ENCODE data around the gene PCDH9.

The PCDH9 gene

GRCh38 chr13:66853564-66853963 is 376.6 kb downstream of the PCDH9 start:
- DNase-seq (ENCODE audit: low read depth in 2 of 3, low spot score in 1 of 3) = no peak

GRCh38 chr13:66849706-66850105 is 380.4 kb downstream of the PCDH9 start:
- no peak for DNase-seq (ENCODE audit: low read depth in 2 of 3, low spot score in 1 of 3)

- no peak for DNase-seq (ENCODE audit: low read depth in 2 of 3, low spot score in 1 of 3)
Measured at GRCh38 chr13:66847541-66847940, 382.6 kb downstream of the PCDH9 start.

GRCh38 chr13:66845393-66845792 is 384.7 kb downstream of the PCDH9 start:
- no peak for DNase-seq (ENCODE audit: low read depth in 2 of 3, low spot score in 1 of 3)

- DNase-seq (ENCODE audit: low read depth in 2 of 3, low spot score in 1 of 3) = no peak
Measured at GRCh38 chr13:66844933-66845332, 385.2 kb downstream of the PCDH9 start.

- DNase-seq (ENCODE audit: low read depth in 2 of 3, low spot score in 1 of 3) = no peak
Measured at GRCh38 chr13:66842766-66843165, 387.4 kb downstream of the PCDH9 start.

GRCh38 chr13:66840621-66841020 is 389.5 kb downstream of the PCDH9 start:
- DNase-seq (ENCODE audit: low read depth in 2 of 3, low spot score in 1 of 3) = no peak

GRCh38 chr13:66837246-66837645 is 392.9 kb downstream of the PCDH9 start:
- no peak for DNase-seq (ENCODE audit: low read depth in 2 of 3, low spot score in 1 of 3)

GRCh38 chr13:66835040-66835628 is 395.0 kb downstream of the PCDH9 start:
- no peak for DNase-seq (ENCODE audit: low read depth in 2 of 3, low spot score in 1 of 3)

- DNase-seq (ENCODE audit: low read depth in 2 of 3, low spot score in 1 of 3) = no peak
Measured at GRCh38 chr13:66830940-66831716, 399.0 kb downstream of the PCDH9 start.

GRCh38 chr13:66829803-66830202 is 400.3 kb downstream of the PCDH9 start:
- DNase-seq (ENCODE audit: low read depth in 2 of 3, low spot score in 1 of 3) = no peak

GRCh38 chr13:66826398-66826797 is 403.7 kb downstream of the PCDH9 start:
- no peak for DNase-seq (ENCODE audit: low read depth in 2 of 3, low spot score in 1 of 3)

- no peak for DNase-seq (ENCODE audit: low read depth in 2 of 3, low spot score in 1 of 3)
Measured at GRCh38 chr13:66821551-66821950, 408.6 kb downstream of the PCDH9 start.

- DNase-seq (ENCODE audit: low read depth in 2 of 3, low spot score in 1 of 3) = no peak
Measured at GRCh38 chr13:66811455-66811854, 418.7 kb downstream of the PCDH9 start.

- no peak for DNase-seq (ENCODE audit: low read depth in 2 of 3, low spot score in 1 of 3)
Measured at GRCh38 chr13:66809485-66809884, 420.7 kb downstream of the PCDH9 start.

GRCh38 chr13:66807251-66807650 is 422.9 kb downstream of the PCDH9 start:
- DNase-seq (ENCODE audit: low read depth in 2 of 3, low spot score in 1 of 3) = no peak

GRCh38 chr13:66805657-66806056 is 424.5 kb downstream of the PCDH9 start:
- DNase-seq (ENCODE audit: low read depth in 2 of 3, low spot score in 1 of 3) = no peak

GRCh38 chr13:66803808-66804456 is 426.2 kb downstream of the PCDH9 start:
- no peak for DNase-seq (ENCODE audit: low read depth in 2 of 3, low spot score in 1 of 3)

- no peak for DNase-seq (ENCODE audit: low read depth in 2 of 3, low spot score in 1 of 3)
Measured at GRCh38 chr13:66803013-66803807, 426.9 kb downstream of the PCDH9 start.

GRCh38 chr13:66795636-66796035 is 434.5 kb downstream of the PCDH9 start:
- no peak for DNase-seq (ENCODE audit: low read depth in 2 of 3, low spot score in 1 of 3)

GRCh38 chr13:66794340-66795031 is 435.6 kb downstream of the PCDH9 start:
- no peak for DNase-seq (ENCODE audit: low read depth in 2 of 3, low spot score in 1 of 3)

All from stimulated activated CD4-positive, alpha-beta T cell treated with anti-CD3 and anti-CD28 coated beads, Interleukin-12 subunit alpha, Interleukin-12 subunit beta, amount 100 ng/mL, for 48 hours (primary cell).